ENCODE measurements around the gene ACIN1.

ACIN1 gene

GRCh38 chr14:23025151-23025814 is 69.7 kb downstream of the ACIN1 start:
- TF ChIP-seq FOXM1 (IDR thresholded peaks at IDR 0.05; ENCODE audit: borderline replicate concordance, low read depth): no peak
- TF ChIP-seq TAF1 (IDR thresholded peaks at IDR 0.05; ENCODE audit: low read depth): no peak
- no peak for TF ChIP-seq CREB1 (IDR thresholded peaks at IDR 0.05; ENCODE audit: low read depth)
- no peak for TF ChIP-seq YY1 (IDR thresholded peaks at IDR 0.05; ENCODE audit: low read depth)
- no peak for TF ChIP-seq TCF12 (IDR thresholded peaks at IDR 0.05; ENCODE audit: low read depth)
- TF ChIP-seq USF1 (IDR thresholded peaks at IDR 0.05): no peak
- TF ChIP-seq RAD21 (IDR thresholded peaks at IDR 0.05; ENCODE audit: low read depth): no peak
- no peak for TF ChIP-seq CEBPB (IDR thresholded peaks at IDR 0.05)
- TF ChIP-seq MAX (IDR thresholded peaks at IDR 0.05): no peak
- TF ChIP-seq TEAD4 (IDR thresholded peaks at IDR 0.05): no peak

GRCh38 chr14:23024612-23025075 is 70.3 kb downstream of the ACIN1 start:
- no peak for TF ChIP-seq USF1 (IDR thresholded peaks at IDR 0.05)
- TF ChIP-seq FOXM1 (IDR thresholded peaks at IDR 0.05; ENCODE audit: borderline replicate concordance, low read depth): no peak
- no peak for TF ChIP-seq MAX (IDR thresholded peaks at IDR 0.05)
- no peak for TF ChIP-seq CREB1 (IDR thresholded peaks at IDR 0.05; ENCODE audit: low read depth)
- no peak for TF ChIP-seq REST (IDR thresholded peaks at IDR 0.05; ENCODE audit: low read depth)
- no peak for TF ChIP-seq TCF12 (IDR thresholded peaks at IDR 0.05; ENCODE audit: low read depth)
- no peak for TF ChIP-seq CEBPB (IDR thresholded peaks at IDR 0.05)
- TF ChIP-seq YY1 (IDR thresholded peaks at IDR 0.05; ENCODE audit: low read depth): no peak
- no peak for TF ChIP-seq TEAD4 (IDR thresholded peaks at IDR 0.05)
- TF ChIP-seq ZBTB7A (IDR thresholded peaks at IDR 0.05; ENCODE audit: low read depth): no peak
- no peak for TF ChIP-seq EGR1 (IDR thresholded peaks at IDR 0.05)
- no peak for TF ChIP-seq NFIC (IDR thresholded peaks at IDR 0.05)
- no peak for TF ChIP-seq TAF1 (IDR thresholded peaks at IDR 0.05; ENCODE audit: low read depth)
- TF ChIP-seq RAD21 (IDR thresholded peaks at IDR 0.05; ENCODE audit: low read depth): no peak

- TF ChIP-seq MAX (IDR thresholded peaks at IDR 0.05) (no peak), TAF1 (IDR thresholded peaks at IDR 0.05; ENCODE audit: low read depth) (no peak), RAD21 (IDR thresholded peaks at IDR 0.05; ENCODE audit: low read depth) (no peak), TEAD4 (IDR thresholded peaks at IDR 0.05) (no peak), FOXM1 (IDR thresholded peaks at IDR 0.05; ENCODE audit: borderline replicate concordance, low read depth) (no peak), EGR1 (IDR thresholded peaks at IDR 0.05) (no peak), USF1 (IDR thresholded peaks at IDR 0.05) (no peak)
These were observed 71.2 kb downstream of the ACIN1 start for GRCh38 chr14:23023795-23024152.

- TF ChIP-seq EP300 (IDR thresholded peaks at IDR 0.05; ENCODE audit: borderline replicate concordance): no peak
- no peak for TF ChIP-seq TAF1 (IDR thresholded peaks at IDR 0.05; ENCODE audit: low read depth)
- no peak for TF ChIP-seq RAD21 (IDR thresholded peaks at IDR 0.05; ENCODE audit: low read depth)
- no peak for TF ChIP-seq EGR1 (IDR thresholded peaks at IDR 0.05)
- no peak for TF ChIP-seq MAX (IDR thresholded peaks at IDR 0.05)
These were observed 71.7 kb downstream of the ACIN1 start for GRCh38 chr14:23023022-23023794.

- no peak for TF ChIP-seq TAF1 (IDR thresholded peaks at IDR 0.05; ENCODE audit: low read depth)
- no peak for TF ChIP-seq EP300 (IDR thresholded peaks at IDR 0.05; ENCODE audit: borderline replicate concordance)
- TF ChIP-seq USF1 (IDR thresholded peaks at IDR 0.05): no peak
- no peak for TF ChIP-seq TEAD4 (IDR thresholded peaks at IDR 0.05)
- TF ChIP-seq RAD21 (IDR thresholded peaks at IDR 0.05; ENCODE audit: low read depth): no peak
- TF ChIP-seq FOXM1 (IDR thresholded peaks at IDR 0.05; ENCODE audit: borderline replicate concordance, low read depth): no peak
- TF ChIP-seq CREB1 (IDR thresholded peaks at IDR 0.05; ENCODE audit: low read depth): no peak
- no peak for TF ChIP-seq REST (IDR thresholded peaks at IDR 0.05; ENCODE audit: low read depth)
- TF ChIP-seq MAX (IDR thresholded peaks at IDR 0.05): no peak
- TF ChIP-seq CEBPB (IDR thresholded peaks at IDR 0.05): no peak
- TF ChIP-seq YY1 (IDR thresholded peaks at IDR 0.05; ENCODE audit: low read depth): no peak
- no peak for TF ChIP-seq TCF12 (IDR thresholded peaks at IDR 0.05; ENCODE audit: low read depth)
- no peak for TF ChIP-seq ZBTB7A (IDR thresholded peaks at IDR 0.05; ENCODE audit: low read depth)
- TF ChIP-seq EGR1 (IDR thresholded peaks at IDR 0.05): no peak
These were observed 73.0 kb downstream of the ACIN1 start for GRCh38 chr14:23021889-23022442.

Measured in Ishikawa (cell line).